ENCODE measurements around the gene KIFAP3.

GRCh38 chr1:170049176-170049800 is 25.2 kb downstream of the KIFAP3 start:
- no peak for TF ChIP-seq EP300 (IDR thresholded peaks at IDR 0.05)
- TF ChIP-seq CTCF (IDR thresholded peaks at IDR 0.05), result no peak
- TF ChIP-seq POLR2A (IDR thresholded peaks at IDR 0.05), result no peak
- TF ChIP-seq POLR2AphosphoS5 (IDR thresholded peaks at IDR 0.05), result no peak

Data from upper lobe of left lung (tissue), 4 donors.